ENCODE measurements around the gene FMN1. TPM values are rescaled to one million over a fixed set of nuclear protein-coding genes. Genes with fewer than 3 reads are reported as not detected.

The FMN1 gene
- total and polyA plus RNA-seq, 2 experiments from 2014 or later: 0.53 to 1.8 TPM

- no peak for DNase-seq (ENCODE audit: low read depth in 1 of 2, low spot score in 1 of 2)
- Histone ChIP-seq H3K4me1 (ENCODE audit: low read depth) (peaks cover 28% of the 10 kb centered on the region), H3K4me3 (no peak overlapping the region), H3K9me3 (ENCODE audit: low read depth) (no peaks in the 10 kb centered on the region), H3K36me3 (no peaks in the 10 kb centered on the region), H3K27ac (no peak overlapping the region), H3K27me3 (no peaks in the 10 kb centered on the region)
- TF ChIP-seq CTCF (IDR thresholded peaks at IDR 0.05; ENCODE audit: low read depth, low read length): no peak
These were observed 126.5 kb downstream of the FMN1 start for GRCh38 chr15:33068007-33068481.

GRCh38 chr15:33067456-33067855, 127.1 kb downstream of the FMN1 start:
- no peak overlapping the region for H3K4me3 ChIP-seq
- peak in 1 of 2 donors; percentile 6 for DNase-seq (ENCODE audit: low read depth in 1 of 2, low spot score in 1 of 2)
- H3K27me3 ChIP-seq: no peaks in the 10 kb centered on the region
- no peaks in the 10 kb centered on the region for H3K36me3 ChIP-seq
- no peaks in the 10 kb centered on the region for H3K9me3 ChIP-seq (ENCODE audit: low read depth)
- no peak overlapping the region for H3K27ac ChIP-seq
- TF ChIP-seq CTCF (IDR thresholded peaks at IDR 0.05; ENCODE audit: low read depth, low read length): no peak
- peaks cover 28% of the 10 kb centered on the region for H3K4me1 ChIP-seq (ENCODE audit: low read depth)

- peaks cover 28% of the 10 kb centered on the region for H3K4me1 ChIP-seq (ENCODE audit: low read depth)
- DNase-seq (ENCODE audit: low read depth in 1 of 2, low spot score in 1 of 2): no peak
- no peak overlapping the region for H3K4me3 ChIP-seq
- no peaks in the 10 kb centered on the region for H3K36me3 ChIP-seq
- no peak overlapping the region for H3K27ac ChIP-seq
- H3K27me3 ChIP-seq: no peaks in the 10 kb centered on the region
- H3K9me3 ChIP-seq (ENCODE audit: low read depth): no peaks in the 10 kb centered on the region
- no peak for TF ChIP-seq CTCF (IDR thresholded peaks at IDR 0.05; ENCODE audit: low read depth, low read length)
These were observed 127.9 kb downstream of the FMN1 start for GRCh38 chr15:33066584-33066983.

- DNase-seq (ENCODE audit: low read depth in 1 of 2, low spot score in 1 of 2): peak; percentile 16 to 20
- H3K4me1 ChIP-seq (ENCODE audit: low read depth): peaks cover 28% of the 10 kb centered on the region
- no peaks in the 10 kb centered on the region for H3K9me3 ChIP-seq (ENCODE audit: low read depth)
- no peak overlapping the region for H3K4me3 ChIP-seq
- TF ChIP-seq CTCF (IDR thresholded peaks at IDR 0.05; ENCODE audit: low read depth, low read length): no peak
- no peaks in the 10 kb centered on the region for H3K36me3 ChIP-seq
- H3K27me3 ChIP-seq: no peaks in the 10 kb centered on the region
- peak overlapping the region; percentile 27 for H3K27ac ChIP-seq
These were observed 129.6 kb downstream of the FMN1 start for GRCh38 chr15:33064878-33065277.

GRCh38 chr15:33059184-33059583, 135.3 kb downstream of the FMN1 start:
- H3K4me1 ChIP-seq (ENCODE audit: low read depth): peaks cover 2% of the 10 kb centered on the region
- H3K27me3 ChIP-seq: no peaks in the 10 kb centered on the region
- H3K27ac ChIP-seq: no peak overlapping the region
- TF ChIP-seq CTCF (IDR thresholded peaks at IDR 0.05; ENCODE audit: low read depth, low read length): no peak
- H3K9me3 ChIP-seq (ENCODE audit: low read depth): no peaks in the 10 kb centered on the region
- H3K36me3 ChIP-seq: no peaks in the 10 kb centered on the region
- H3K4me3 ChIP-seq: no peak overlapping the region
- DNase-seq (ENCODE audit: low read depth in 1 of 2, low spot score in 1 of 2): peak in 1 of 2 donors; percentile 5

- no peak for TF ChIP-seq CTCF (IDR thresholded peaks at IDR 0.05; ENCODE audit: low read depth, low read length)
- no peak overlapping the region for H3K27ac ChIP-seq
These were observed 136.7 kb downstream of the FMN1 start for GRCh38 chr15:33057845-33058244.

More at GRCh38 chr15:33057845-33058244, 136.7 kb downstream of the FMN1 start:
- Histone ChIP-seq H3K9me3 (ENCODE audit: low read depth) (no peaks in the 10 kb centered on the region), H3K4me1 (ENCODE audit: low read depth) (no peaks in the 10 kb centered on the region), H3K4me3 (no peak overlapping the region), H3K27me3 (no peaks in the 10 kb centered on the region), H3K36me3 (no peaks in the 10 kb centered on the region)
- DNase-seq (ENCODE audit: low read depth in 1 of 2, low spot score in 1 of 2): no peak

Measured in cardiac muscle cell (in vitro differentiated cells and primary cell).